WI38 (cell line): ENCODE results near the gene MACROD2.

Experiments used
- H3K4me3 ChIP-seq: 2 replicates; pipeline ENCODE4 v1.5.1; 2011; ENCODE audit warnings: low read depth, mild to moderate bottlenecking, control low read depth, low read length
- CTCF ChIP-seq: IDR thresholded peaks from 2 replicates; pipeline ENCODE4 v1.5.1; 2012; ENCODE audit warnings: low read depth, mild to moderate bottlenecking, control low read depth, low read length

Gene MACROD2

GRCh38 chr20:14826543-14827313 is 831.4 kb downstream of the MACROD2 start:
- H3K4me3 ChIP-seq = no peak overlapping the region
- TF ChIP-seq CTCF = no peak

GRCh38 chr20:14828459-14828858 is 833.1 kb downstream of the MACROD2 start:
- H3K4me3 ChIP-seq = no peak overlapping the region
- no peak for TF ChIP-seq CTCF

- TF ChIP-seq CTCF = no peak
- no peak overlapping the region for H3K4me3 ChIP-seq
These were observed 834.6 kb downstream of the MACROD2 start for GRCh38 chr20:14829906-14830305.

GRCh38 chr20:14830466-14830865 is 835.1 kb downstream of the MACROD2 start:
- no peak for TF ChIP-seq CTCF
- H3K4me3 ChIP-seq = no peak overlapping the region

- TF ChIP-seq CTCF = no peak
- H3K4me3 ChIP-seq = no peak overlapping the region
These were observed 835.6 kb downstream of the MACROD2 start for GRCh38 chr20:14830899-14831298.

- H3K4me3 ChIP-seq = no peak overlapping the region
- no peak for TF ChIP-seq CTCF
These were observed 837.3 kb downstream of the MACROD2 start for GRCh38 chr20:14832630-14833029.

- TF ChIP-seq CTCF = no peak
- no peak overlapping the region for H3K4me3 ChIP-seq
These were observed 843.6 kb downstream of the MACROD2 start for GRCh38 chr20:14838663-14839628.
